ENCODE data around the gene SRRM3. TPM values are rescaled to one million over a fixed set of nuclear protein-coding genes. Genes with fewer than 3 reads are reported as not detected.

SRRM3 gene
- total RNA-seq, 2 experiments from 2014 or later = not detected

DNA sequence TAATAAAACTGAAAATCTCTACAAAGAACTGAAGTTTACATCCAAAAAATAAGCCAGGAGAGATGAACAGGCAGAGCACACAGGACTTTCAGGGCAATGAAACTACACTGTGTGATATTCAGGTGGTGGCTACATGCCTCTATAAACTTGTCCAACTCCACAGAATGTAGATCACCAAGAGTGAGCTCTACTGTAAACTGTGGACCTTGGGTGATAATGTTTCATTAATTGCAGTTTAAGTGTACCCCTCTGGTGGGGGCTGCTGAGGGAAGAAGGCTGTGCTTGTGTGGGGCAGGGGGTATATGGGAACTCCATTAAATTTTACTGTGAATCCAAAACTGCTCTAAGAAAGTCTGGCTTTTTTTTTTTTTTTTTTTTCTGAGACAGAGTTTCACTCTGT lies 134.4 kb downstream of the SRRM3 start:
- no peaks in the 10 kb centered on the region for H3K9me2 ChIP-seq (ENCODE audit: insufficient read depth, low read length)
- POLR2A ChIA-PET = interaction anchor here (1.0 kb wide), 1 partner anchor 19 kb away, joined by 3 read pairs; no protein-coding TSS in a partner anchor
- TF ChIP-seq, protein P1, sequence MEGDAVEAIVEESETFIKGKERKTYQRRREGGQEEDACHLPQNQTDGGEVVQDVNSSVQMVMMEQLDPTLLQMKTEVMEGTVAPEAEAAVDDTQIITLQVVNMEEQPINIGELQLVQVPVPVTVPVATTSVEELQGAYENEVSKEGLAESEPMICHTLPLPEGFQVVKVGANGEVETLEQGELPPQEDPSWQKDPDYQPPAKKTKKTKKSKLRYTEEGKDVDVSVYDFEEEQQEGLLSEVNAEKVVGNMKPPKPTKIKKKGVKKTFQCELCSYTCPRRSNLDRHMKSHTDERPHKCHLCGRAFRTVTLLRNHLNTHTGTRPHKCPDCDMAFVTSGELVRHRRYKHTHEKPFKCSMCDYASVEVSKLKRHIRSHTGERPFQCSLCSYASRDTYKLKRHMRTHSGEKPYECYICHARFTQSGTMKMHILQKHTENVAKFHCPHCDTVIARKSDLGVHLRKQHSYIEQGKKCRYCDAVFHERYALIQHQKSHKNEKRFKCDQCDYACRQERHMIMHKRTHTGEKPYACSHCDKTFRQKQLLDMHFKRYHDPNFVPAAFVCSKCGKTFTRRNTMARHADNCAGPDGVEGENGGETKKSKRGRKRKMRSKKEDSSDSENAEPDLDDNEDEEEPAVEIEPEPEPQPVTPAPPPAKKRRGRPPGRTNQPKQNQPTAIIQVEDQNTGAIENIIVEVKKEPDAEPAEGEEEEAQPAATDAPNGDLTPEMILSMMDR (conservative IDR thresholded peaks at IDR 0.05; ENCODE audit: low read length) = no peak
- no peak for TF ChIP-seq EZH2phosphoT487 (IDR thresholded peaks at IDR 0.05; ENCODE audit: borderline replicate concordance, low read depth, low read length)
- H4K20me1 ChIP-seq (ENCODE audit: insufficient read depth, low read length) = peaks cover 33% of the 10 kb centered on the region; the same call in 1 of the 2 replicates
- no peak overlapping the region for H3K4me3 ChIP-seq (ENCODE audit: low read depth, low read length, poor library complexity, severe bottlenecking)
- intact Hi-C loops (cut with micrococcal nuclease; ENCODE audit: unreplicated experiment) = no loop called here
- CTCF ChIA-PET (ENCODE audit: unreplicated experiment) = no interaction called here
- peaks cover 99% of the 10 kb centered on the region for H3K79me2 ChIP-seq (ENCODE audit: insufficient read depth, low read depth, low read length)
- BruUV-seq (replicated peaks) = no TSS peak
- H3K9me3 ChIP-seq (ENCODE audit: low read length) = no peaks in the 10 kb centered on the region
- H2AFZ ChIP-seq (ENCODE audit: low read length) = no peak overlapping the region
- no peak overlapping the region for H3K4me2 ChIP-seq (ENCODE audit: low read length)
- H3K4me1 ChIP-seq (ENCODE audit: insufficient read depth, low read length, poor library complexity, severe bottlenecking) = no peaks in the 10 kb centered on the region
- DNase-seq (ENCODE audit: low spot score) = no peak
- H3K27ac ChIP-seq (ENCODE audit: low read depth, low read length, poor library complexity, severe bottlenecking) = no peak overlapping the region
- H3K36me3 ChIP-seq (ENCODE audit: insufficient read depth, low read length) = peaks cover 93% of the 10 kb centered on the region

Other genes with a start within 250 kb of the SRRM3 start
- gene TMEM120A, start 207.3 kb upstream of the SRRM3 start, total RNA-seq (2014; rRNA removed; shearing (Covaris generic)) = 12.4 and 18.1 TPM in 2 replicates
- 22.1 and 23.0 TPM in 2 replicates for gene TMEM120A, start 207.3 kb upstream of the SRRM3 start, total RNA-seq (2022)
- 19.4 and 27.6 TPM in 2 replicates for gene STYXL1, start 153.9 kb upstream of the SRRM3 start, total RNA-seq (2014; rRNA removed; shearing (Covaris generic))
- gene STYXL1, start 153.9 kb upstream of the SRRM3 start, total RNA-seq (2022) = 37.4 and 40.9 TPM in 2 replicates
- 110 and 155 TPM in 2 replicates for gene MDH2, start 153.8 kb upstream of the SRRM3 start, total RNA-seq (2014; rRNA removed; shearing (Covaris generic))
- 253 and 263 TPM in 2 replicates for gene MDH2, start 153.8 kb upstream of the SRRM3 start, total RNA-seq (2022)
- 133 and 204 TPM in 2 replicates for gene HSPB1, start 100.8 kb downstream of the SRRM3 start, total RNA-seq (2014; rRNA removed; shearing (Covaris generic))
- 349 and 470 TPM in 2 replicates for gene HSPB1, start 100.8 kb downstream of the SRRM3 start, total RNA-seq (2022)
- 42.6 and 45.5 TPM in 2 replicates for gene YWHAG, start 157.1 kb downstream of the SRRM3 start, total RNA-seq (2014; rRNA removed; shearing (Covaris generic))
- 109 and 126 TPM in 2 replicates for gene YWHAG, start 157.1 kb downstream of the SRRM3 start, total RNA-seq (2022)
- 1.3 TPM in 1 of 2 replicates, not detected in the other for gene SSC4D, start 207.8 kb downstream of the SRRM3 start, total RNA-seq (2014; rRNA removed; shearing (Covaris generic))
- 0.44 TPM in 1 of 2 replicates, not detected in the other for gene SSC4D, start 207.8 kb downstream of the SRRM3 start, total RNA-seq (2022)
- gene ZP3, start 223.1 kb downstream of the SRRM3 start, total RNA-seq (2014; rRNA removed; shearing (Covaris generic)) = 0.98 and 2.0 TPM in 2 replicates
- gene ZP3, start 223.1 kb downstream of the SRRM3 start, total RNA-seq (2022) = 0.48 and 0.57 TPM in 2 replicates